ENCODE data around the gene MSL3.

Gene MSL3

GRCh38 chrX:11757719-11758399 is at the start of gene MSL3:
Gene MSL3 (plus strand): TSS chrX:11758237. CDS start chrX:11758264, 27 bp downstream.
- DNase-seq, result peak; percentile 71

- DNase-seq, result peak; percentile 20
Measured at GRCh38 chrX:11722304-11722703, 35.7 kb upstream of the MSL3 start.

- DNase-seq, result peak; percentile 11
Measured at GRCh38 chrX:11724122-11725017, 33.7 kb upstream of the MSL3 start.

GRCh38 chrX:11725631-11726442 is 32.2 kb upstream of the MSL3 start:
- DNase-seq, result no peak

GRCh38 chrX:11728556-11728955 is 29.5 kb upstream of the MSL3 start:
- no peak for DNase-seq

- no peak for DNase-seq
Measured at GRCh38 chrX:11733614-11734013, 24.4 kb upstream of the MSL3 start.

- DNase-seq, result no peak
Measured at GRCh38 chrX:11739776-11740175, 18.3 kb upstream of the MSL3 start.

GRCh38 chrX:11740794-11741193 is 17.2 kb upstream of the MSL3 start:
- DNase-seq, result no peak

GRCh38 chrX:11741574-11741973 is 16.5 kb upstream of the MSL3 start:
- DNase-seq, result no peak

- no peak for DNase-seq
Measured at GRCh38 chrX:11745881-11746280, 12.2 kb upstream of the MSL3 start.

GRCh38 chrX:11750046-11750445 is 8.0 kb upstream of the MSL3 start:
- no peak for DNase-seq

- no peak for DNase-seq
Measured at GRCh38 chrX:11750694-11751093, 7.3 kb upstream of the MSL3 start.

- no peak for DNase-seq
Measured at GRCh38 chrX:11751261-11751660, 6.8 kb upstream of the MSL3 start.

- DNase-seq, result no peak
Measured at GRCh38 chrX:11753668-11754067, 4.4 kb upstream of the MSL3 start.

- DNase-seq, result no peak
Measured at GRCh38 chrX:11754958-11755645, 2.9 kb upstream of the MSL3 start.

GRCh38 chrX:11755724-11756123 is 2.3 kb upstream of the MSL3 start:
- DNase-seq, result no peak

GRCh38 chrX:11756354-11757318 is 1.4 kb upstream of the MSL3 start:
- DNase-seq, result no peak

GRCh38 chrX:11757397-11757718 is 679 bp upstream of the MSL3 start:
- no peak for DNase-seq

GRCh38 chrX:11758400-11759171 is 549 bp downstream of the MSL3 start:
- DNase-seq, result peak; percentile 92

GRCh38 chrX:11759172-11759460 is 1.1 kb downstream of the MSL3 start:
- no peak for DNase-seq

All from RPMI8226 (cell line).